Measurements from ENCODE around the gene SBNO1. TPM values are rescaled to one million over a fixed set of nuclear protein-coding genes. Genes with fewer than 3 reads are reported as not detected.

The SBNO1 gene
- total RNA-seq (2022; extraction: Qiagen RNA extraction; ENCODE audit: low read depth), result 17.0 to 29.4 TPM (median 24.2 TPM) in 5 replicates

GRCh38 chr12:123364532-123365024 is at the start of gene SBNO1:
SBNO1 (minus strand) TSS chr12:123364847; CDS start chr12:123350441, 14,406 bp downstream.

Other genes starting within 250 kb of the SBNO1 start
- gene PITPNM2, start 213.8 kb downstream of the SBNO1 start, total RNA-seq (2022; extraction: Qiagen RNA extraction; ENCODE audit: low read depth), result 9.6 to 24.8 TPM (median 20.2 TPM) in 5 replicates
- gene MPHOSPH9, start 131.7 kb downstream of the SBNO1 start, total RNA-seq (2022; extraction: Qiagen RNA extraction; ENCODE audit: low read depth), result 20.0 to 35.7 TPM (median 23.9 TPM) in 5 replicates
- gene MTRFR, start 131.4 kb downstream of the SBNO1 start, total RNA-seq (2022; extraction: Qiagen RNA extraction; ENCODE audit: low read depth), result 12.9 to 19.0 TPM (median 15.9 TPM) in 5 replicates
- 84.5 to 182 TPM (median 157 TPM) in 5 replicates for gene CDK2AP1, start 93.0 kb downstream of the SBNO1 start, total RNA-seq (2022; extraction: Qiagen RNA extraction; ENCODE audit: low read depth)
- 57.6 to 67.2 TPM (median 60.3 TPM) in 5 replicates for gene KMT5A, start 19.3 kb upstream of the SBNO1 start, total RNA-seq (2022; extraction: Qiagen RNA extraction; ENCODE audit: low read depth)
- 1.5 to 2.1 TPM (median 1.7 TPM) in 5 replicates for gene RILPL2, start 71.8 kb upstream of the SBNO1 start, total RNA-seq (2022; extraction: Qiagen RNA extraction; ENCODE audit: low read depth)
- gene SNRNP35, start 93.3 kb upstream of the SBNO1 start, total RNA-seq (2022; extraction: Qiagen RNA extraction; ENCODE audit: low read depth), result 18.8 to 23.1 TPM (median 21.0 TPM) in 5 replicates
- gene RILPL1, start 168.9 kb upstream of the SBNO1 start, total RNA-seq (2022; extraction: Qiagen RNA extraction; ENCODE audit: low read depth), result 7.4 to 15.6 TPM (median 14.1 TPM) in 5 replicates
- gene TMED2, start 219.7 kb upstream of the SBNO1 start, total RNA-seq (2022; extraction: Qiagen RNA extraction; ENCODE audit: low read depth), result 142 to 197 TPM (median 194 TPM) in 5 replicates
- 30.7 to 36.3 TPM (median 33.3 TPM) in 5 replicates for gene DDX55, start 237.3 kb upstream of the SBNO1 start, total RNA-seq (2022; extraction: Qiagen RNA extraction; ENCODE audit: low read depth)

All from A549 treated with ZK216348 at 1 μM for 4 hours (cell line).